Neural progenitor cell (in vitro differentiated cells): ENCODE data around the gene ASPN.

Source experiments
- CTCF ChIP-seq: fragments of 200-600 bp; sonication (generic); IDR thresholded peaks from 2 replicates; pipeline ENCODE4 v1.5.1; 2017; ENCODE audit warnings: antibody characterized with exemption, mild to moderate bottlenecking
- EZH2 ChIP-seq: fragments of 200-600 bp; sonication (generic); IDR thresholded peaks from 2 replicates; pipeline ENCODE4 v1.6.1; 2017; ENCODE audit warnings: antibody characterized with exemption, mild to moderate bottlenecking, moderate library complexity
- EZH2phosphoT487 ChIP-seq: fragments of 200-600 bp; sonication (generic); IDR thresholded peaks from 2 replicates; pipeline ENCODE4 v1.6.1; 2017; ENCODE audit warnings: antibody characterized with exemption

- TF ChIP-seq CTCF (no peak), EZH2 (no peak), EZH2phosphoT487 (no peak)
Observed at GRCh38 chr9:92463984-92464383, 18.3 kb downstream of the ASPN start.
